GM06990 (cell line): Measurements from ENCODE around the gene CDH22.

Experiments
- DNase-seq: peaks from one replicate; pipeline ENCODE4 v3.0.0-alpha.2; 2011; ENCODE audit not compliant: insufficient read length; ENCODE audit errors: extremely low read depth
- H3K27me3 ChIP-seq: replicated peaks from 2 replicates; pipeline ENCODE4 v1.6.0; 2011; ENCODE audit warnings: low read length; ENCODE audit not compliant: control insufficient read depth, insufficient read depth
- H3K36me3 ChIP-seq: 2 replicates; pipeline ENCODE4 v1.5.1; 2011; ENCODE audit warnings: low read length; ENCODE audit not compliant: control insufficient read depth, insufficient read depth
- H3K4me3 ChIP-seq: replicated peaks from 2 replicates; pipeline ENCODE4 v1.5.1; 2011; ENCODE audit warnings: low read depth, mild to moderate bottlenecking, control low read depth, low read length
- CTCF ChIP-seq: IDR thresholded peaks from 2 replicates; pipeline ENCODE4 v1.5.1; 2011; ENCODE audit warnings: low read length, control low read depth, mild to moderate bottlenecking, inconsistent platforms; ENCODE audit not compliant: insufficient read depth, poor library complexity, severe bottlenecking

Gene CDH22

GRCh38 chr20:46246559-46246958, 61.7 kb downstream of the CDH22 start:
- no peak for TF ChIP-seq CTCF
- Histone ChIP-seq H3K36me3 (no peaks in the 10 kb centered on the region), H3K27me3 (peaks cover 2% of the 10 kb centered on the region; the same call in 1 of the 2 replicates), H3K4me3 (no peak overlapping the region)
- no peak for DNase-seq

- H3K4me3 ChIP-seq: no peak overlapping the region
- H3K36me3 ChIP-seq: no peaks in the 10 kb centered on the region
- no peak for TF ChIP-seq CTCF
- H3K27me3 ChIP-seq: no peaks in the 10 kb centered on the region; the same call in 1 of the 2 replicates
- DNase-seq: no peak
Observed at GRCh38 chr20:46243707-46244628, 64.3 kb downstream of the CDH22 start.

GRCh38 chr20:46242390-46242789, 65.9 kb downstream of the CDH22 start:
- TF ChIP-seq CTCF: no peak

DNA sequence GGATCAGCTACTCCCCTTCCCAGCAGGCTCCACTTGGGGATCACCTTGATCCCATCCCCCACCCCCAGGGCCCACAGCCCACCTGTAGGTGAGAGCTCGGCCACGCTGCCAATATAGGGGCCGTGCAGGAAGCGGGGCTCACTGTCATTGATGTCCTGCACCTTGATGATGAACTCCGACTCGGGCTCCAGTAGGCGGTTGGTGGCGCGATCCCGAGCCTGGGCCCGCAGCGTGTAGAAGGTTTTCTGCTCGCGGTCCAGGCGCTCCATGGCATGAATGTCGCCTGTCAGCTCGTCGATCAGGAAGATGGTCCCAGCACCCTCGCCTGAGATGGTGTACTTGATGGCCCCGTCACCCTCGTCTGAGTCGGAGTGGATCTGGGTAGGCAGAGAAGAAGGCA, 67.4 kb downstream of the CDH22 start:
- H3K27me3 ChIP-seq: peaks cover 1% of the 10 kb centered on the region; the same call in 1 of the 2 replicates
- no peak for DNase-seq
- no peak for TF ChIP-seq CTCF
- H3K36me3 ChIP-seq: no peaks in the 10 kb centered on the region
- no peak overlapping the region for H3K4me3 ChIP-seq

More at GRCh38 chr20:46242390-46242789, 65.9 kb downstream of the CDH22 start:
- no peak for DNase-seq
- peaks cover 1% of the 10 kb centered on the region; the same call in 1 of the 2 replicates for H3K27me3 ChIP-seq
- no peaks in the 10 kb centered on the region for H3K36me3 ChIP-seq
- no peak overlapping the region for H3K4me3 ChIP-seq

- TF ChIP-seq CTCF: no peak
- no peak overlapping the region for H3K4me3 ChIP-seq
- no peaks in the 10 kb centered on the region for H3K36me3 ChIP-seq
- H3K27me3 ChIP-seq: peaks cover 1% of the 10 kb centered on the region; the same call in 1 of the 2 replicates
- DNase-seq: no peak
Observed at GRCh38 chr20:46240065-46240464, 68.2 kb downstream of the CDH22 start.

- Histone ChIP-seq H3K27me3 (peaks cover 1% of the 10 kb centered on the region), H3K4me3 (no peak overlapping the region), H3K36me3 (no peaks in the 10 kb centered on the region)
- no peak for DNase-seq
- TF ChIP-seq CTCF: no peak
Observed at GRCh38 chr20:46237736-46238135, 70.6 kb downstream of the CDH22 start.
